Activated naive CD8-positive, alpha-beta T cell (primary cell): ENCODE measurements around the gene KLHL1.
"Not testable (repeated sequence)": the region's sequence is repeated elsewhere in the genome, so short reads cannot be mapped to it uniquely, and the experiment has no call there.

Source experiments
- H3K27ac Mint-ChIP-seq: one replicate; pipeline ENCODE4 v1.8.0; 2021; ENCODE audit warnings: mixed read lengths
- H3K27me3 Mint-ChIP-seq: one replicate; pipeline ENCODE4 v1.8.0; 2021; ENCODE audit warnings: mixed read lengths
- H3K36me3 Mint-ChIP-seq: one replicate; pipeline ENCODE4 v1.8.0; 2021; ENCODE audit warnings: mixed read lengths
- H3K4me1 Mint-ChIP-seq: one replicate; pipeline ENCODE4 v1.8.0; 2021; ENCODE audit warnings: low read depth, mixed read lengths
- H3K4me3 Mint-ChIP-seq: one replicate; pipeline ENCODE4 v1.8.0; 2021; ENCODE audit warnings: mild to moderate bottlenecking, mixed read lengths
- H3K9me3 Mint-ChIP-seq: one replicate; pipeline ENCODE4 v1.8.0; 2021; ENCODE audit warnings: low read depth, mixed read lengths

Gene KLHL1

DNA sequence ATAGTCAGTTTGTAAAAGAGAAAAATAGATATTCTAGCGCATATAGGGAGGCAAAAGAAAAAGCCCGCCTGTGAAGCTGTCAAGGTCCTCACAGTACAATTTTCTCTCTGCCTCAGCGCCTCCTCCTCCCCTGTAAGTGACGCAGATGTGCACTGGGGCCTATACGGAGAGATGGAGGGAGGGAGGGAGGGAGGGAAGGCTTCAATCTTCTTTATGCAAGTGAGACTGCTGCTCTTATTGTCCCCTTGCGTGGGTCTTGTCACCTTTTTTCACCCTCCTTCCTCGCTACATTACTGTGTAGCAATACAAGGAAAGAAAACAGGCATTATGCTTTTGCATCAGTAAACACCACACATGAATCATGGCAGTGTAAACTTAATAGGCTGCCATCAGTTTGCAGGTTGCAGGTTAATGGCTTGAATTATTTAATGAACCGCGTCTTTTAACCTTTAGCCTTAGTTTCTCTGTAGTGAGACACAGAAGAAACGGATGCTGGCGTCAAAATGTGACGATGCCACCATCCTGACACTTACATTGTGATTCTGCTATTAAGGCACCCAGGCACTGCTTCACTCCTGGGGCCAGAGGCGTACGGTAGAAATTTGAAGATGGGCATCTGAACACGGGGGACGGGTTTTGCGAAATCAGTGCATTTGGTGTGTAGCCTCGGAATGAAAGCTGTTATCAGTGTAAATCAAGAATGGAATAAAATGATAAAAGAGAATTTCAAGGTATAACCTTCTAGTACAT, at the start of gene KLHL1:
TSS of gene KLHL1 (minus strand) at position 97 of the 750 bp plus-strand sequence. CDS start 753 bp downstream, outside the sequence.
- no peaks in the 10 kb centered on the region for H3K27me3 Mint-ChIP-seq
- no peaks in the 10 kb centered on the region for H3K36me3 Mint-ChIP-seq
- no peak within 1 kb of the TSS for H3K27ac Mint-ChIP-seq
- no peaks in the 10 kb centered on the region for H3K4me1 Mint-ChIP-seq
- H3K9me3 Mint-ChIP-seq, result peaks cover 6% of the 10 kb centered on the region
- no peak within 1 kb of the TSS for H3K4me3 Mint-ChIP-seq

- not testable (repeated sequence) for H3K36me3 Mint-ChIP-seq, H3K27ac Mint-ChIP-seq, H3K4me3 Mint-ChIP-seq, H3K4me1 Mint-ChIP-seq, H3K27me3 Mint-ChIP-seq
- peaks cover 15% of the 10 kb centered on the region for H3K9me3 Mint-ChIP-seq
Measured at GRCh38 chr13:70142658-70143057, 34.4 kb upstream of the KLHL1 start.

DNA sequence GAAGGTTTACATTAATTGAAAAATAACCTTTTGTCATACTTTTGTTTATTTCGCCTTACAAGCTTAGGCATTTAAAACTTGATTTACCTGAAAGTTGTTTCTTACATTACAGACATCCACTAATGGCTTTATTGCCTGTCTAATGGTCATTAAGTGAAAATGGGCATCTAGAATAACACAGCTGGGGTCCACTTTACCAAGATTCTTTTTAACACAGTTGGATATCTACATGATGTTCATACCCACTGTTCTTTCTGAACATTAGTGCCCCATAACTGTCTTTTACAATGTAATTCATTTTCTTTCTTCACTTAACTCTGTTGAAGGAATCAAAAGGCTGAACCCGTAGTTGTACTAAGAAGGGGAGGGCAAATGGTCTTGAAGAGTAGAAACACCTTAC, 19.8 kb upstream of the KLHL1 start:
- H3K27me3 Mint-ChIP-seq, result no peaks in the 10 kb centered on the region
- H3K27ac Mint-ChIP-seq, result no peak overlapping the region
- H3K4me1 Mint-ChIP-seq, result no peaks in the 10 kb centered on the region
- no peaks in the 10 kb centered on the region for H3K9me3 Mint-ChIP-seq
- H3K36me3 Mint-ChIP-seq, result no peaks in the 10 kb centered on the region
- H3K4me3 Mint-ChIP-seq, result no peak overlapping the region

DNA sequence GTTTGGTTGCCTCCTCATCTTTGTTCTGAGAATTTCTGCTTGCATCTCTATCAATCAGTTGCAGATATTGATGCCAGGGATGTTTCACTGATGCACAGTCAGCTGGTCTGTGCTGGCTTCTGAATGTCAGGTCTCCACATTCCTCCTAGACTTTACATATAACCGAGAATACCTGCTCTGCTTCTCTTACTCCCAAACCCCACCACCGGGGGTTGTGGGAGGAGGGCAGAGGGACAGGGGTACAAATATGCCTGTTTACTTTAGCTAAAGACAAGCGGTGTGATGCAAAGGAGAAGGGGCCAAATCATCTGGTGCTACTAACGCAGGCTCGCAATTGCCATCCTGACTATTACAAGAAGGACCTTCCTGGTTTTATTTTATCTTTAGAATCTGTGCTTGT, 17.4 kb upstream of the KLHL1 start:
- no peak overlapping the region for H3K4me3 Mint-ChIP-seq
- H3K27me3 Mint-ChIP-seq, result no peaks in the 10 kb centered on the region
- H3K4me1 Mint-ChIP-seq, result no peaks in the 10 kb centered on the region
- no peaks in the 10 kb centered on the region for H3K36me3 Mint-ChIP-seq
- no peak overlapping the region for H3K27ac Mint-ChIP-seq
- H3K9me3 Mint-ChIP-seq, result peaks cover 4% of the 10 kb centered on the region

DNA sequence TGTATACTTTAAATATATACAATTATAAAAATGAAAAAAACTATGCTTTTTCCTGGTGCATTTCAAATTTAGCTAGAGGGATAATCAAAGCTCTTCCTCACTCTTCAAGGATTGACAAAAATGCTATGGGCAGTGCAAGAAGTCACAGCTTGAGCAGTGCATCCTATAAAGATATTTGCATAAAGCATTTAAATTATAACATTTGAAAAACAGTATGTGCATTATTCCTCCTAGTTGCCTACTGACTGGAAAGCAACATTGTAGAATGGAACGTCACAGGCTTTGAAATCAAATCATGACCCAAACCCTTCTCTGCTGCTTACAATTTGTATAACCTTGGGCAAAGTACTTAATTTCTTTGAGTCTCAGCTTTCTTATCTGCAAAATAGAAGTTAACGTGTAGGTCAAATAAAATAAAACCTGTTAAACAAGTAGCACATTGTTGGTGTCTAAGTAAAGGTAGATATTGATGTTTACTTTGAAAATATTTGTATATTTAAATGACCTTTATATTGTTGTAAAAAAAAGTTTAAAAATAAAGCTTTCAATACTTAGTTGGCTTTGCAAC, 9.2 kb upstream of the KLHL1 start:
- no peaks in the 10 kb centered on the region for H3K27me3 Mint-ChIP-seq
- no peak overlapping the region for H3K4me3 Mint-ChIP-seq
- no peaks in the 10 kb centered on the region for H3K36me3 Mint-ChIP-seq
- H3K4me1 Mint-ChIP-seq, result no peaks in the 10 kb centered on the region
- H3K27ac Mint-ChIP-seq, result no peak overlapping the region
- peaks cover 10% of the 10 kb centered on the region for H3K9me3 Mint-ChIP-seq

DNA sequence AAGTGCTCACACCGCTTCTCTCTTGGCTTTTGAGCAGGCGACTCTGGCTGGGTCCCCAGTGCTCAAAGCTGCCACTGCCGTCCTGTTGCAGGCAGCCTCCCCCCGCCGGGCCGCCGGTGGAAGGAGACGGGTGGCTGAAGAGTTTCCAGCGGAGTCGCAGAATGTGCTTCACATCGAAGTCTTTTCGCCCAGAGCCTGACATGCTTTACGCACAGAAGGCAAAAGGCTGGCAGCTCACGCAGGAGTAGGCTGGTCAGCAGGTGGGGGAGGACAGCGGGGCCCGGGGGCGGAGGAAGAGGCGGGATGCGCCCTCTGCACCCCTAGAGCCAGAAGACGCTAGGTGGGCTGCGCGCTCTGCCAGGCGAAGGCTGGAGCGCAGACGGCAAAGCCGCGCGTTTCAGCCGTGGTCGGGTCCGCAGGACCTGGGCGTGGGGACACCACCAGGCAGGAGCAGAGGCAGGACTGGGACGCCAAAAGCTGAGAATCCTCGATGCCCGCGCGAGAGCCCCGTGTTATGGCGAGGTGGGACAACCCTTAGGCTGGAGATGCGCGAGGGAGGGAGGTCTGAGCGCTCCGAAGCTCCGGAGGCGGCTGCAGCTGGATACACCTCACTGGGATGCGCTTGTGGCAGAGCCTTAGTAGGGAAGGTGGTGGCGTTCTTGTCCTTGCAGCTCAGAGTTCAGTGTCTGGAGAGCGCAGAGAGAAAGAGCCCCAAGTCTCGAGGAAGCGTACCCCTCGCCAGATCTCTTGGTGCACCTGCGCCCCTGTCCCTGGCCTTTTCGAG, 562 bp downstream of the KLHL1 start, which contains the start of gene ATXN8OS:
TSS of gene ATXN8OS (plus strand) at position 329 of the 784 bp plus-strand sequence.
- H3K4me1 Mint-ChIP-seq, result no peaks in the 10 kb centered on the region
- no peaks in the 10 kb centered on the region for H3K27me3 Mint-ChIP-seq
- H3K36me3 Mint-ChIP-seq, result no peaks in the 10 kb centered on the region
- H3K9me3 Mint-ChIP-seq, result peaks cover 6% of the 10 kb centered on the region
- H3K4me3 Mint-ChIP-seq, result no peak within 1 kb of the TSS
- H3K27ac Mint-ChIP-seq, result no peak within 1 kb of the TSS

DNA sequence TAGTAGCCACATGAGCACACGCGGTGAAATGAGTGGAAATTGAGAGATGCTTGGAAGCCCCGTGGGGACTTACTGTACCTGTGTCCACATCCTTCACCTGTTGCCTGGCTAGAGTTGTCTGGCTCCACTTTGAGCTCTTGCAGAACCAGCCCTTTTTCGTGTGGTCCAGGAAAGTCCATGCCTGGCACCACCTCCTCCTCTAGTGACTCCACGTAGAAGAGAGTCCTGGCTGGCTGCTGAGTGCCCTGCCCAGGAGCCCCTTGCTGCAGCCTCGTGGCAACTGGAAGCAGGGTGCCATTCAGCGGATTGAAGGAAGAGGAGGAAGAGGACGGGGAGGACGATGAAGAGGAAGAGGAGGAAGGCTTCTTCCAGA, 1.1 kb downstream of the KLHL1 start:
- H3K27me3 Mint-ChIP-seq, result no peaks in the 10 kb centered on the region
- H3K27ac Mint-ChIP-seq, result no peak overlapping the region

DNA sequence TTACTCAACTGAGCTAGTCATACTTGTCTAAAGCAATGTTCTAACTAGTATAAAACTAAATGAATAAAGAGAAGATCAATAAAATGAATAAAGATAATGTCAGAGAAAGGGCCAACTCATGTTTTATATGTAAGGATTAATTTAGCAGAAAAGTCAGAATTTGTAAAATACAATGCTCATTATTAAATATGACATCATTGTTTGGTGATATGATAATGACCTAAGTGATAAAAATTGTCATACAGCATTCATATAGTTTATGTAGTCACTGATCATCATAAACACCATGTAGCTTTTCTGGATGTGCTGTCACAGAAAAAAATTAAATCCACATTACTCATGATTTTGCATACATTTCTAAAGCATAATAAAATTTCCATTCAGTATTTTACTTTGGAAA, 3.8 kb downstream of the KLHL1 start:
- H3K4me1 Mint-ChIP-seq, result no peaks in the 10 kb centered on the region
- H3K27ac Mint-ChIP-seq, result no peak overlapping the region
- peaks cover 6% of the 10 kb centered on the region for H3K9me3 Mint-ChIP-seq
- no peaks in the 10 kb centered on the region for H3K36me3 Mint-ChIP-seq
- no peaks in the 10 kb centered on the region for H3K27me3 Mint-ChIP-seq
- H3K4me3 Mint-ChIP-seq, result no peak overlapping the region

More for the DNA sequence above, 1.1 kb downstream of the KLHL1 start:
- Mint-ChIP-seq H3K4me3 (no peak overlapping the region), H3K36me3 (no peaks in the 10 kb centered on the region), H3K4me1 (no peaks in the 10 kb centered on the region), H3K9me3 (peaks cover 6% of the 10 kb centered on the region)

GRCh38 chr13:70098669-70099068, 9.6 kb downstream of the KLHL1 start:
- Mint-ChIP-seq H3K27me3 (no peaks in the 10 kb centered on the region), H3K36me3 (no peaks in the 10 kb centered on the region), H3K4me1 (no peaks in the 10 kb centered on the region), H3K4me3 (no peak overlapping the region), H3K9me3 (peaks cover 9% of the 10 kb centered on the region), H3K27ac (no peak overlapping the region)

- H3K27me3 Mint-ChIP-seq, result no peaks in the 10 kb centered on the region
- no peaks in the 10 kb centered on the region for H3K36me3 Mint-ChIP-seq
- peaks cover 23% of the 10 kb centered on the region for H3K9me3 Mint-ChIP-seq
- no peak overlapping the region for H3K4me3 Mint-ChIP-seq
- H3K4me1 Mint-ChIP-seq, result no peaks in the 10 kb centered on the region
- H3K27ac Mint-ChIP-seq, result no peak overlapping the region
Measured at GRCh38 chr13:70090036-70090723, 18.1 kb downstream of the KLHL1 start.

GRCh38 chr13:70088926-70089325, 19.3 kb downstream of the KLHL1 start:
- H3K4me1 Mint-ChIP-seq, result no peaks in the 10 kb centered on the region
- no peak overlapping the region for H3K27ac Mint-ChIP-seq
- H3K27me3 Mint-ChIP-seq, result no peaks in the 10 kb centered on the region
- H3K36me3 Mint-ChIP-seq, result no peaks in the 10 kb centered on the region
- peaks cover 21% of the 10 kb centered on the region for H3K9me3 Mint-ChIP-seq
- H3K4me3 Mint-ChIP-seq, result no peak overlapping the region

GRCh38 chr13:70087247-70087646, 21.0 kb downstream of the KLHL1 start:
- H3K36me3 Mint-ChIP-seq, result no peaks in the 10 kb centered on the region
- no peak overlapping the region for H3K27ac Mint-ChIP-seq
- H3K4me1 Mint-ChIP-seq, result no peaks in the 10 kb centered on the region
- peaks cover 21% of the 10 kb centered on the region for H3K9me3 Mint-ChIP-seq
- H3K27me3 Mint-ChIP-seq, result no peaks in the 10 kb centered on the region
- no peak overlapping the region for H3K4me3 Mint-ChIP-seq

DNA sequence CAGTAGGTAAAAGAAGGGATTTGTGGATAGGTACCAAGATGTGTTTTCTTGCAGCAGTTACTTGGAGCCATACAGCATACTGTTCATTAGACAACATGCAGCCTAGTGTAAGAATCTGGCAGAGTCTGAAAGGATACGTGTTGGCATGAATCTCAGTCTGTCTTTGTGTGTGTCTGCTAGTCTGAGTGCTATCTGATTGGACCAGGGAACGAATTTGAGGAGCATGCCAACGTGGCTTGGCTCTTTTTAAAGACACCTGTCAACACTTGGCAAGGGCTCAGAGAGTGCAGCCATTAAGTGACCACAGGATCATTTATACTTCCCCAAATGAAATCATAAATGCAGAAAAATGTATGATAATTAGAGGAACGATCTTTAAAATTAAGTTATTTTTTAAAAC, 28.2 kb downstream of the KLHL1 start:
- H3K4me3 Mint-ChIP-seq, result no peak overlapping the region
- H3K27ac Mint-ChIP-seq, result no peak overlapping the region
- H3K36me3 Mint-ChIP-seq, result no peaks in the 10 kb centered on the region
- H3K27me3 Mint-ChIP-seq, result no peaks in the 10 kb centered on the region
- H3K4me1 Mint-ChIP-seq, result no peaks in the 10 kb centered on the region
- peaks cover 21% of the 10 kb centered on the region for H3K9me3 Mint-ChIP-seq

DNA sequence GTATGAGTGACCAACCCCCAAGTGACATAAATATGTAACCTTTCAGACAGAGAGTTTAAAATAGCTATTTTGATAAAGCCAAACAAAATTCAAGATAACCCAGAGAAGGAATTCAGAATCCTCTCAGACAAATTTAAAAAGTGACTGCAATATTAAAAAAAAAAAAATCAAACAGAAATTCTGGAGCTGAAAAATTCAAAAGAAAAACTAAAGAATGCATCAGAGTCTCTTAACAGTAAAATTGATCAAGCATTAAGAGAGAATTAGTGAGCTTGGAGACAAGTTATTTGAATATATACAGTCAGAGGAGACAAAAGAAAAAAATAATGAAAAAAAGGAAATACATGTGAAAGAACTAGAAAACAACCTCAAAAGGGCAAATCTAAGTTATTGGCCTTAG, 53.7 kb downstream of the KLHL1 start:
- H3K9me3 Mint-ChIP-seq, result peaks cover 33% of the 10 kb centered on the region
- no peaks in the 10 kb centered on the region for H3K4me1 Mint-ChIP-seq
- no peak overlapping the region for H3K27ac Mint-ChIP-seq
- H3K27me3 Mint-ChIP-seq, result no peaks in the 10 kb centered on the region
- no peak overlapping the region for H3K4me3 Mint-ChIP-seq
- H3K36me3 Mint-ChIP-seq, result no peaks in the 10 kb centered on the region

GRCh38 chr13:70051531-70051930, 56.7 kb downstream of the KLHL1 start:
- H3K27me3 Mint-ChIP-seq, result no peaks in the 10 kb centered on the region
- H3K4me1 Mint-ChIP-seq, result no peaks in the 10 kb centered on the region
- no peak overlapping the region for H3K4me3 Mint-ChIP-seq
- no peak overlapping the region for H3K27ac Mint-ChIP-seq
- H3K9me3 Mint-ChIP-seq, result peaks cover 31% of the 10 kb centered on the region
- H3K36me3 Mint-ChIP-seq, result no peaks in the 10 kb centered on the region
